HG03457 (cell line): ENCODE measurements around the gene IFIT3.
"Not testable (repeated sequence)": the region's sequence is repeated elsewhere in the genome, so short reads cannot be mapped to it uniquely, and the experiment has no call there.

Experiments
- ATAC-seq: cut with Tn5 transposase; IDR thresholded peaks from one replicate; pipeline ENCODE4 v1.9.1; 2021; ENCODE audit warnings: moderate number of reproducible peaks; ENCODE audit not compliant: unreplicated experiment

IFIT3 gene

DNA sequence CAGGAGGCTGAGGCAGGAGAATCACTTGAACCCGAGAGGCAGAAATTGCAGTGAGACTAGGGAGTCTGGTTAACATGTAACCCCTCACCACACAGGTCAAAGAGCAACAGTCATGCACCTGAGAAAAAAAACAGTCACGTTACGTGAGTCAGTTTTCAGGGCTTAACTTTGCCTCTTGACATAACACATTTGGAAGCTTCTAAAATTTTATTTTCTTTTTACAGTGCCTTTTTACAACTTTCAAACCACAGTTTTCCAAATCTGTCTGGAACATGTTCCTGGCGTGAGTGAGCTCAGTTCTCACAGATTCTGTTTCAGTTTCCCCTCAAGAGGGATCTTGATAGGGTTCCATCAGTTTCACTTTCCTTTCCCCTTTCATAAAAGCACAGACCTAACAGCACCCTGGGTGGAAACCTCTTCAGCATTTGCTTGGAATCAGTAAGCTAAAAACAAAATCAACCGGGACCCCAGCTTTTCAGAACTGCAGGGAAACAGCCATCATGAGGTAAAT, 4.4 kb downstream of the IFIT3 start:
- no peak for ATAC-seq

GRCh38 chr10:89335226-89335625, 7.4 kb downstream of the IFIT3 start:
- no peak for ATAC-seq

DNA sequence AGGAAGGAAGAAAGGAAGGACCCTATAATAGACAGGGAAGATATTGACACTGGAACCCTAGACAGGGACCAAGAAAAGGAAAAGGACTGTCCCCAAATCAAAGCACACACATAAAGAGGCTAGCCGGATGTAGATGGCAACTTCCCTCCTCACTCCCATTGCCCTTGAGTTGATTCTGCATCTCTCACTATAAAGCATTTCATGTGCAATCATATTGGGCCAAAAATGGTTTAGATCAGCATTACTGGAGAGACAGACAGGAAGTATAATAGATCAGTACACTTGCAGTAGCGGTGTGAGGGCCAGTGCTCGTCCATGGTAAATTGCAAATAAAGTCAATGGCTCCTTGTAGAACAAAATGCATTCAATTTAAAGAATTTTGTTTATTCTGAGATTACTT, 8.4 kb downstream of the IFIT3 start:
- no peak for ATAC-seq

DNA sequence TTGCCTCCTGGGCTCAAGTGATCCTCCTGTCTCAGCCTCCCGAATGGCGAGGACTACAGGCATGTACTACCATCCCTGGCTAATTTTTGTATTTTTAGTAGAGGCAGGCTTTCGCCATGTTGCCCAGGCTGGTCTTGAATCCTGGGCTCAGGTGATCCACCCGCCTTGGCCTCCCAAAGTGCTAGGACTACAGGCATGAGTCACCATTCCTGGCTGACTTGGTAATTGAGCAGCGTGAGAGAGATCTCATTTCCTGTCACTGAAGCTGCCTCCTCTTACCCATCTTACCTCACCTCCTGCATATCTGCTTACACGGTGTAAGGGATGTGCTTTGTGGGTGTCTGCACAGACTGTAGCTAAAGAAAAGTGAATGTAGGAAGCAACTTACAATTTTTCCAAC, 9.7 kb downstream of the IFIT3 start:
- ATAC-seq, result no peak

- ATAC-seq, result no peak
These were observed 10.9 kb downstream of the IFIT3 start for GRCh38 chr10:89338713-89339112.

- no peak for ATAC-seq
These were observed 12.1 kb downstream of the IFIT3 start for GRCh38 chr10:89339875-89340274.

- no peak for ATAC-seq
These were observed 13.9 kb downstream of the IFIT3 start for GRCh38 chr10:89341649-89342048.

GRCh38 chr10:89342206-89342958, 14.6 kb downstream of the IFIT3 start:
- ATAC-seq, result no peak

DNA sequence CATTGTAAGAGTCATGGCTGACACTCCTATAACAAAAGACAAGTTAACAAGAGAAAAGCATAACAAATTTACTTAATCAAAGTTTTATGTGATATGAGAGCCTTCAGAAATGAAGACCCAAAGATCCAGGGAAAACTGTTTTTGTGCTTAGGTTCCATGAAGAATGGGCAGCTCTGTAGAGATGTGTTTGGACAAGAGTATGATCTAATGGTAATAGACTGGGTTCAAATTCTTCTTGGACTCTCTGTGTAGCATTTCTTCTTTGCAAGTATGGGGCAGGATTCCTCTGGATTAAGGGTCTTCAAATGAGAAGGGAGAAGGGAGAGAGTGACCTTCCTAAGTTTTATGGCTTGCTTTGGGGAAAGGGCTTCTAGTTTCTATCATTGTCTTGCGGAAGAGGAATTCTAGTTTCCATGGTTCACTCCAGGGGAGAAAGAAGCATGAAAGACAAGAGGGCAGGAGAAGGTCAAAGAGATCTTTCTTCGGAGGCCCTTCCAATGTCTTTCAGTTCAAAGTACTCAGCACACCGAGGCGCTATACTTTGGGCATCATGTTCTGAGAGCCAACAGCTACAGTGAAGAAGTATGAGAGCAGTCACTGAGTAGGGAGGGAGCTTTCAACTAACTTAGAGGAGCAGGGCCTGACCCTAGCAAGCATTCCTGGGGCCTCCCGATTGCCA, 15.4 kb downstream of the IFIT3 start:
- ATAC-seq, result no peak

GRCh38 chr10:89344156-89344555, 16.4 kb downstream of the IFIT3 start:
- no peak for ATAC-seq

- ATAC-seq, result no peak
These were observed 17.7 kb downstream of the IFIT3 start for GRCh38 chr10:89345367-89346000.

GRCh38 chr10:89346405-89347254, 18.8 kb downstream of the IFIT3 start:
- ATAC-seq, result no peak

GRCh38 chr10:89347701-89348457, 20.1 kb downstream of the IFIT3 start:
- no peak for ATAC-seq

- no peak for ATAC-seq
These were observed 20.7 kb downstream of the IFIT3 start for GRCh38 chr10:89348481-89348880.

DNA sequence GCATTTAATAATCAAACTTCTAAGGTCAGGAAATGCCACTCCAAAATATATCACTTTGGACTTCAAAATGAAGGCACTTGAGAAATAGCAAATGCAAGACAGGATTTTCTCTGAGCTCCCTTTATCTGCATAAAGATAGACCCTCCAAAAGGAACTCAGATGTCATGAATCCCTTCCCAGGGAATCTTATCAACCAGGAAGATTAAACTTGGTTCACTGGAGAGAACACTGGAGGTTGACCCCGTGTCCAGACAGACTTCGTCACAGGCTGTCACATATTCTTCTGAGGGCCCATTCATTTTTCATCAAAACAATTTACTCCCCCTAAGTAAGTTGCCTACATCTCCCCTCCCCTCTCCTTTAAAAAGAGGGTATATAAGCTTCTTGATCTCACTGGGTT, 21.2 kb downstream of the IFIT3 start:
- no peak for ATAC-seq

- ATAC-seq, result not testable (repeated sequence)
These were observed 23.0 kb downstream of the IFIT3 start for GRCh38 chr10:89350631-89351315.

DNA sequence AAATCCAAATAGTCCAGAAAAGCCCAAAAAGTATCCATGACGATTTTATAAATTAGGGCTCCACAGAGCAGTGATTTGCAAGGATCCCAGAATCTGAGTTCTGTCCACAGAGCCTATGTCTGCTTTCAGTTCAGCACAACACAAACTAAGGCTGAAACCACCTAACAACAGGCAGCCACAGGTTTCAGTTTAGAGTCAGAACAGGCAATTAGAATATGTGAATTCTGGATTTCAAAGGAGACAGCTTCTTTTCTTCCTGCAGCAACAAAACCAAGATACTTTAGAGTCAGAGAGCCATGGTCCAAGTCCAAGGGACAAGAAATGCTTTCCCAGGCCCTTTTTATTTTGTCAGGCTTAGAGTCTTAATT, 23.6 kb downstream of the IFIT3 start:
- peak; percentile 79 for ATAC-seq

DNA sequence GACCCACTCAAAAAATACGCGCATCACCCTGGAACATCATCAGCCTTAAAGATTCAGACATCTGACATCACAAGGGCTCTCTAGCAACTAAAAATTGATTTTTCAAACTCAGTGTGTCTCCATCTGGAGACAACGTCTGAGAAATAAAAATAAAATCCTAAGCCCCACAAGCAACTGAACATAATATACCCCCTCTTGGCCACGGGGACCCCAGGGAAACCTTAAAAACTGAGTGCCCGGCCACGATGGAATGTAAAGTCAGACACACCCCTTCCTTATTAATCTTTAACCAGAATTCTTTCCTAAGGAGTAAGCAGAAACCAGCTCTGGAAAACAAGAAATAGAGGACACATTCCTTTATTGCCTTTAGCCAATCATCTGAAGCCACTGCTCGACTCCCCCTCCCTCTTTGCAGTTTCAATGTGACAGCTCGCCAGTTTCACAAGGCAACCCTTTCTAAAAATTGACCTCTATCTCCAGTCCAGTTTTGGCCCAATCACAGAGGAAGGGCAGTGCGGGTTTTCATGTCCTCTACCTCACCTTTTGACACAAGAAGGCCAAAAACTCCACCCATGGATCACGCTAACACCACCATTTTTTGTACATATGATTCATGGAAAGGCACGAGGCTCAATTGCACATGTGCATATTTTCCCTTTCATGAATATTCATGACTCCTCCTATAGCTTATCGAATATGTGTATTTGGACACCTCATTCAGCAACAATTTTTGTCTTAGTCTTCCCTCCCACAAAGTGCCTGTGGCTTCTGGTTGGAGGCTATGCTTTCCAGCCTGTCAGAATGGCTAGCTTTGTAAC, 24.2 kb downstream of the IFIT3 start:
- ATAC-seq, result no peak

DNA sequence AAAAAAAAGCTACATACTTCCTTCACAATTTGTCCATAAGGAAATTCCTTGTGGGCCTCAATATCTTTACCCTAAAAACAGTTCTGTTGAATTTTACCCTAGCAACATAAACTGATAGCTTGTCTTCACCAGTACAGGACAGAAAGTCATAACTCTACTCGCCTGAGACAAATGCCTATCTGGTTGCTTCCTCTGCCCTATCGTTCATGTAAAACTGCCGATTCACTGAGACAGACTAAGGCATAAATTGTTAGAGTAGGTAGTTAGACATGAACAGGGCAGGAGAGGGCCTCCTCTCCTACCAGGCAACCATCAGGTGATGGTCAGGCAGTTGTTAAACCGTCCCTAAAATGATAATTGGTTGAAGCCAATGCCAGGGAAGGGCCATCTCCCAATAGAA, 25.0 kb downstream of the IFIT3 start:
- ATAC-seq, result no peak
